Osteocyte (in vitro differentiated cells): Measurements from ENCODE around the gene PACS1. TPM values are rescaled to one million over a fixed set of nuclear protein-coding genes. Genes with fewer than 3 reads are reported as not detected.

ENCODE experiments used
- DNase-seq: peaks from one replicate; pipeline ENCODE4 v3.0.0; 2021; ENCODE audit warnings: mixed read lengths; ENCODE audit not compliant: unreplicated experiment; ENCODE audit errors: extremely low spot score
- H3K27ac Mint-ChIP-seq: one replicate; pipeline ENCODE4 v1.8.0; 2021; ENCODE audit warnings: mild to moderate bottlenecking, mixed read lengths; ENCODE audit not compliant: unreplicated experiment
- H3K27me3 Mint-ChIP-seq: one replicate; pipeline ENCODE4 v1.8.0; 2021; ENCODE audit warnings: mixed read lengths; ENCODE audit not compliant: unreplicated experiment
- H3K36me3 Mint-ChIP-seq: one replicate; pipeline ENCODE4 v1.8.0; 2021; ENCODE audit warnings: mixed read lengths; ENCODE audit not compliant: unreplicated experiment
- H3K4me1 Mint-ChIP-seq: one replicate; pipeline ENCODE4 v1.8.0; 2021; ENCODE audit warnings: mixed read lengths; ENCODE audit not compliant: unreplicated experiment
- H3K4me3 Mint-ChIP-seq: one replicate; pipeline ENCODE4 v1.8.0; 2021; ENCODE audit warnings: mild to moderate bottlenecking, moderate library complexity, mixed read lengths; ENCODE audit not compliant: unreplicated experiment
- H3K9me3 Mint-ChIP-seq: one replicate; pipeline ENCODE4 v1.8.0; 2021; ENCODE audit warnings: mixed read lengths; ENCODE audit not compliant: unreplicated experiment
- total RNA-seq: library from RNA; stranded (reverse); gene quantifications from 2 replicates; pipeline ENCODE4 v1.2.1, GENCODE V29; 2021
- TF ChIP-seq, protein P1 (sequence below): fragments of 200-600 bp; sonication (generic); IDR thresholded peaks from 2 replicates; pipeline ENCODE4 v1.5.0; 2021; ENCODE audit warnings: antibody characterized with exemption, mild to moderate bottlenecking, moderate library complexity

PACS1 gene
- total RNA-seq, 1 donor from 2014 or later: 83.8 TPM

DNA sequence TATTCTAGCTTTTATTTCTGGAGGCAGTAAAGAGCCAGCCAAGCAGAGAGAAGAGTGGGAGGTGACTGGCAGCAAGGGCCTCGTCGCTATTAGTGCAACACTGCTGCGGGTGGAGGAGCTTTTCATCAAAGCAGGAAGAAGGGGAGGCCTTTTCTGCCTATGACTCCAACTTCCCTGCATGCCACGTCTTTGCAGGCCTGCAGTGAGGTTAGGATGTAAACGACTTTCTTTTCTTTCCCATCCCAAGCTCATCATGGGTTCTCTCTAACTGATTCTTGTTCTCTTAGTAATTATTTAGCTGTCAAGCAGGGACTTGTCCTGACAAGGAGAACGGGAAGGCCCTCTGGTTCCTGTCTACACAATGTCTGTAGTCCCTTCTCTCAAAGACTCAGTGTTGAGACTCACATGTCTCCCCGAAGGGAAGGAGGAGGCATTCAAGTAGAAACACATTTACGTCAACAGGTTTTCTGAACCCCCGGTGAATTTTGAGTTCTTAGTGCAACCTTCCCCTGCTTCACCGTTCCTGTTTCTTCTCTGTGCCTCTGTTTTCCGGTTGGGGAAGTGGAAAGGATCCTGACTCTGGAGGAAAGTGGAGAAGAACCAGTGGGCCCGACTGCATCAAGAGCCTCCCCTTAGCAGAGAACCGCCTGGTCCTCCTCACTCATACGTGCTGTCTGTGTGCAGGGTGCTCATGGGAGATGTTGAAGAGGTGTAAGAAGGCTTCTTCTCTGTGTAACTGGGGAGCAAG is 56.9 kb downstream of the PACS1 start:
- Mint-ChIP-seq H3K9me3 (no peaks in the 10 kb centered on the region), H3K4me3 (peak overlapping the region; percentile 39), H3K36me3 (peaks cover 2% of the 10 kb centered on the region)

DNA sequence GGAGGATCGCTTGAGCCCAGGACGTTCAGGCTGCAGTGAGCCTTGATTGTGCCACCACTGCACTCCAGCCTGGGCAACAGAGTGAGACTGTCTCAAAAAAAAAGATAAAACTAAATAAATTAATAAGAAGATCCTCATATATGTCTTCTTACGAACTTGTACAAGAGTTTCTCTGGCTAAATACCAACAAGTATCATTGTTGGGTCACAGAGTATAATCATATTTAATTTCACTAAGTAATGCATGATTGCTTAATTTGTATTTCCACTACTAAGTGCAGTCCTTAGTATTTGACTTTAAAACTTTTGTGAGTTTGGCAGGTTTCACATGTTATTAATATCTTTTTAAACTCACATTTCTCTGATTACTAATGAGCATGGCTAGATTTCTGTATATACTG is 60.9 kb downstream of the PACS1 start:
- DNase-seq: no peak
- no peaks in the 10 kb centered on the region for H3K27me3 Mint-ChIP-seq
- no peaks in the 10 kb centered on the region for H3K9me3 Mint-ChIP-seq
- no peak overlapping the region for H3K27ac Mint-ChIP-seq
- peaks cover 19% of the 10 kb centered on the region for H3K4me1 Mint-ChIP-seq
- H3K36me3 Mint-ChIP-seq: peaks cover 2% of the 10 kb centered on the region
- TF ChIP-seq, protein P1, sequence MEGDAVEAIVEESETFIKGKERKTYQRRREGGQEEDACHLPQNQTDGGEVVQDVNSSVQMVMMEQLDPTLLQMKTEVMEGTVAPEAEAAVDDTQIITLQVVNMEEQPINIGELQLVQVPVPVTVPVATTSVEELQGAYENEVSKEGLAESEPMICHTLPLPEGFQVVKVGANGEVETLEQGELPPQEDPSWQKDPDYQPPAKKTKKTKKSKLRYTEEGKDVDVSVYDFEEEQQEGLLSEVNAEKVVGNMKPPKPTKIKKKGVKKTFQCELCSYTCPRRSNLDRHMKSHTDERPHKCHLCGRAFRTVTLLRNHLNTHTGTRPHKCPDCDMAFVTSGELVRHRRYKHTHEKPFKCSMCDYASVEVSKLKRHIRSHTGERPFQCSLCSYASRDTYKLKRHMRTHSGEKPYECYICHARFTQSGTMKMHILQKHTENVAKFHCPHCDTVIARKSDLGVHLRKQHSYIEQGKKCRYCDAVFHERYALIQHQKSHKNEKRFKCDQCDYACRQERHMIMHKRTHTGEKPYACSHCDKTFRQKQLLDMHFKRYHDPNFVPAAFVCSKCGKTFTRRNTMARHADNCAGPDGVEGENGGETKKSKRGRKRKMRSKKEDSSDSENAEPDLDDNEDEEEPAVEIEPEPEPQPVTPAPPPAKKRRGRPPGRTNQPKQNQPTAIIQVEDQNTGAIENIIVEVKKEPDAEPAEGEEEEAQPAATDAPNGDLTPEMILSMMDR: no peak
- H3K4me3 Mint-ChIP-seq: no peak overlapping the region

More for the DNA sequence above, 56.9 kb downstream of the PACS1 start:
- Mint-ChIP-seq H3K4me1 (peaks cover 17% of the 10 kb centered on the region), H3K27me3 (no peaks in the 10 kb centered on the region), H3K27ac (peak overlapping the region; percentile 86)
- DNase-seq: no peak
- TF ChIP-seq, protein P1: no peak

DNA sequence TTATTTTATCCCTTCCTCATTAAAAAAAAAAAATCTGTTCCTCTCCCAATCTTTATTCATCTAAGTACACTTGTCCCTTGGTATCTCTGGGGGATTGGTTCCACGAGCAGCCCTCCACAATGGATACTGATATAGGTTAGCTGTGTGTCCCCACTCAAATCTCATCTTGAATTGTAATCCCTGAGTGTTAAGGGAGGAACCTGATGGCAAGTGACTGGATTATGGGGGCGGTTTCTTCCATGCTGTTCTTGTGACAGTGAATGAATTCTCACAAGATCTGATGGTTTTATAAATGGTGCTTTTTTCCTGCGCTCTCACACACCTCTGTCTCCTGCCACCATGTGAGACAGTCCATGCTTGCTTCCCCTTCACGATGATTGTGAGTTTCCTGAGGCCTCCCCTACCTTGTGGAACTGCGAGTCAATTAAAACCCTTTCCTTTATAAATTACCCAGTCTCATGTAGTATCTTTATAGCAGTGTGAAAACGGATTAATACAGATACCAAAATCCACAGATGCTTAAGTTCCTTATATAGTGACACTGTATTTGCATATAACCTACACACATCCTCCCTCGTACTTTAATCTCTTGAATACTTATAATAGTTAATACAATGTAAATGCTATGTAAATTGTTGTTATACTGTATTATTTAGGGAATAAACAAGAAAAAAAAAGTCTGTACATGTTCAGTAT is 62.0 kb downstream of the PACS1 start:
- TF ChIP-seq, protein P1: no peak
- H3K9me3 Mint-ChIP-seq: no peaks in the 10 kb centered on the region
- no peak for DNase-seq
- no peaks in the 10 kb centered on the region for H3K27me3 Mint-ChIP-seq
- peaks cover 23% of the 10 kb centered on the region for H3K4me1 Mint-ChIP-seq
- no peak overlapping the region for H3K4me3 Mint-ChIP-seq
- H3K36me3 Mint-ChIP-seq: peaks cover 2% of the 10 kb centered on the region
- no peak overlapping the region for H3K27ac Mint-ChIP-seq

DNA sequence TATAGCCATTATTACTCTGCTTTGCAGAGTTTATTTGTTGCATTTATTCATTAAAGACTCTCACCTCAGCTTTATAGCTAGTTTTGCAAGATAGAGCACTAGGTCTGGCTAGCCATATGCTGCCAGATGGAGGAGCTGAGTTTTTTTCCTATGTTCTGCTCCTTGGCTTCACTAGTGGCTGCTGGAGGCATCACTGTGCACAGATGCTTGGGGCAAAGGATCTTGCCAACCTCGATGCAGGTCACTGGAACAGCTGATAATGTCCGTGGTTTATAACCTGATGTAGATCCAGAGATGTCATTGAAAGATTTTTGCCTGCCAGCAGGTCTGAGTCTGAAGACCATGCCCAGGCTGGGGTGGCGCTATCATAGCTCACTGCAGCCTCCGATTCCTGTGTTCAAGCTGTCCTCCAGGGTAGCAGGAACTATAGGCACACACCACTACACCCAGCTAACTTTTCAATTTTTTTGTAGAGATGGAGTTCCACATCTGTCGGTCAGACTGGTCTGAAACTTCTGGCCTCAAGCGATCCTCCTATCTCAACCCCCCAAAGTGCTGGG is 63.2 kb downstream of the PACS1 start:
- Mint-ChIP-seq H3K27me3 (no peaks in the 10 kb centered on the region), H3K27ac (no peak overlapping the region), H3K36me3 (no peaks in the 10 kb centered on the region), H3K9me3 (no peaks in the 10 kb centered on the region), H3K4me1 (peaks cover 18% of the 10 kb centered on the region), H3K4me3 (no peak overlapping the region)
- no peak for DNase-seq
- TF ChIP-seq, protein P1: no peak

DNA sequence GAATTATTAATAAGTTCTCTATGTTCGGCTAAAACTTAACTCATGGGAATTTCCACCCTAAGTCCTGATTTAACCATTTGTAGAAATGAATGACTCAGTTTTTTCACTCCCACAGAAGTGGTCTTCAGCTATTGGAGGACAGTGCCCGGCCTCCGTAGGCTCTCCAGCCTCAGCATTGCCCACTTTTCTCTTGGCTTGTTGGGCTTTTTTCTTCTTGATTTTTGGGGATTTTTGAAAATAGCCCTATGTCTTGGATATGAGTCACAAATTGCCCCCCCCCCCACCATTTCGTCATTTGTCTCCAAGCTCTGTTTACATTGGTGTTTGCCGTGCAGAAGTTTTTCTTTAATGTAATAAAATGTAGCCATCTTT is 66.7 kb downstream of the PACS1 start:
- Mint-ChIP-seq H3K36me3 (no peaks in the 10 kb centered on the region), H3K27me3 (no peaks in the 10 kb centered on the region), H3K9me3 (no peaks in the 10 kb centered on the region), H3K4me1 (peaks cover 18% of the 10 kb centered on the region), H3K4me3 (no peak overlapping the region), H3K27ac (peak overlapping the region; percentile 73)
- TF ChIP-seq, protein P1: no peak
- no peak for DNase-seq
